Mucosa of descending colon (tissue), 3 donors: ENCODE measurements around the gene TBC1D9. TPM values are rescaled to one million over a fixed set of nuclear protein-coding genes. Genes with fewer than 3 reads are reported as not detected.
"Not testable (repeated sequence)": the region's sequence is repeated elsewhere in the genome, so short reads cannot be mapped to it uniquely, and the experiment has no call there.

Source experiments
- ATAC-seq: fragments of 200-7000 bp; cut with Tn5 transposase; one replicate; pipeline ENCODE4 v1.9.1; 2020; ENCODE audit warnings: mild to moderate bottlenecking, moderate library complexity
- DNase-seq, 3 donors: peaks; one replicate each; pipeline ENCODE4 v3.0.0-alpha.2; 2020
- H3K36me3 ChIP-seq: fragments of 200-600 bp; one replicate; pipeline ENCODE4 v1.8.0; 2021; ENCODE audit warnings: low read depth, mild to moderate bottlenecking
- H3K4me1 ChIP-seq: fragments of 200-600 bp; one replicate; pipeline ENCODE4 v1.8.0; 2021; ENCODE audit warnings: low read depth, mild to moderate bottlenecking
- H3K4me3 ChIP-seq: fragments of 200-600 bp; one replicate; pipeline ENCODE4 v1.8.0; 2021; ENCODE audit warnings: mild to moderate bottlenecking
- H3K9me3 ChIP-seq: fragments of 200-600 bp; one replicate; pipeline ENCODE4 v1.8.0; 2021; ENCODE audit warnings: mild to moderate bottlenecking
- CTCF ChIP-seq: fragments of 200-600 bp; IDR thresholded peaks from one replicate; pipeline ENCODE4 v1.8.0; 2022; ENCODE audit warnings: antibody characterized with exemption, mild to moderate bottlenecking
- intact Hi-C, 2 donors: fragments of 100-400 bp; cut with DNase I in 1 of 2; cut with micrococcal nuclease in 1 of 2; formaldehyde crosslinking; loops; one replicate each; pipeline versions ENCODE4 v1.11.0 to v1.11.1; 2022; cut with DNase I, micrococcal nuclease
- total RNA-seq, 3 donors: library from RNA; stranded (reverse); fragmentation: NEBNext Ultra II Directional in 2 of 3; extraction: Animal tissue kit (Norgen Biotek cat#: 25700) in 2 of 3; gene quantifications; one replicate each; pipeline versions ENCODE4 v1.2.1 to v1.2.4, GENCODE V29; 2021 to 2023
- donor health status: DM: no; HTN: no; CAD: no; lungs with moderate emphysema.
- donor health status: DM: no; HTN: no; CAD: no.
- donor health status: DM: no; HTN: yes; CAD: no.

TBC1D9 gene
- total RNA-seq, 3 donors from 2014 or later: 9.1 to 20.2 (median 11.6) TPM

- Histone ChIP-seq H3K4me3 (no peak overlapping the region), H3K9me3 (peaks cover under 1% of the 10 kb centered on the region), H3K4me1 (no peaks in the 10 kb centered on the region), H3K36me3 (no peaks in the 10 kb centered on the region)
- TF ChIP-seq CTCF: no peak
- intact Hi-C loops: no loop called here
- DNase-seq (no peak), ATAC-seq (no peak)
These were observed 37.1 kb upstream of the TBC1D9 start for GRCh38 chr4:140793291-140793690.

- peaks cover 6% of the 10 kb centered on the region for H3K9me3 ChIP-seq
- ATAC-seq (peak; percentile 86), DNase-seq (peak in 2 of 3 donors; percentile 41 to 61)
- TF ChIP-seq CTCF: no peak
- intact Hi-C loops: no loop called here
- H3K4me3 ChIP-seq: no peak overlapping the region
- H3K4me1 ChIP-seq: no peaks in the 10 kb centered on the region
- H3K36me3 ChIP-seq: no peaks in the 10 kb centered on the region
These were observed 34.6 kb upstream of the TBC1D9 start for GRCh38 chr4:140790765-140791164.

GRCh38 chr4:140790171-140790570 is 34.0 kb upstream of the TBC1D9 start:
- Histone ChIP-seq H3K4me1 (no peaks in the 10 kb centered on the region), H3K4me3 (no peak overlapping the region), H3K36me3 (no peaks in the 10 kb centered on the region), H3K9me3 (peaks cover 6% of the 10 kb centered on the region)
- peak; percentile 20 for ATAC-seq
- no peak for TF ChIP-seq CTCF
- DNase-seq: no peak
- intact Hi-C loops: no loop called here

- intact Hi-C loops: no loop called here
- no peak for DNase-seq
- no peak for TF ChIP-seq CTCF
- peaks cover 6% of the 10 kb centered on the region for H3K9me3 ChIP-seq
- H3K4me3 ChIP-seq: no peak overlapping the region
- H3K36me3 ChIP-seq: no peaks in the 10 kb centered on the region
- peak; percentile 30 for ATAC-seq
- no peaks in the 10 kb centered on the region for H3K4me1 ChIP-seq
These were observed 33.6 kb upstream of the TBC1D9 start for GRCh38 chr4:140789759-140790158.

- intact Hi-C loops, H3K36me3 ChIP-seq, H3K9me3 ChIP-seq, H3K4me1 ChIP-seq, DNase-seq, ATAC-seq, H3K4me3 ChIP-seq: not testable (repeated sequence)
These were observed 26.6 kb upstream of the TBC1D9 start for GRCh38 chr4:140782787-140783186.

GRCh38 chr4:140781596-140781995 is 25.4 kb upstream of the TBC1D9 start:
- intact Hi-C loops: no loop called here
- ATAC-seq (no peak), DNase-seq (no peak)

More at GRCh38 chr4:140781596-140781995, 25.4 kb upstream of the TBC1D9 start:
- Histone ChIP-seq H3K36me3 (no peaks in the 10 kb centered on the region), H3K4me3 (no peak overlapping the region), H3K9me3 (no peaks in the 10 kb centered on the region), H3K4me1 (no peaks in the 10 kb centered on the region)
- TF ChIP-seq CTCF: no peak
